Left lung (tissue), 10 donors: ENCODE results near the gene SYCP3. TPM values are rescaled to one million over a fixed set of nuclear protein-coding genes. Genes with fewer than 3 reads are reported as not detected.

Experiments
- ATAC-seq: fragments of 200-7000 bp; cut with Tn5 transposase; one replicate; pipeline ENCODE4 v1.9.1; 2020; ENCODE audit warnings: moderate library complexity
- DNase-seq, 4 donors: peaks; one replicate each; pipeline ENCODE4 v3.0.0-alpha.2; 2013 to 2020
- H3K27ac ChIP-seq, 2 donors: fragments of 200-600 bp; sonication (generic) in 1 of 2; one replicate each; pipeline versions ENCODE4 v1.5.0 to v1.8.0; 2020 to 2021
- H3K27me3 ChIP-seq, 2 donors: fragments of 200-600 bp; sonication (generic) in 1 of 2; one replicate each; pipeline versions ENCODE4 v1.5.0 to v1.8.0; 2020 to 2021
- H3K36me3 ChIP-seq, 2 donors: fragments of 200-600 bp; sonication (generic) in 1 of 2; one replicate each; pipeline versions ENCODE4 v1.5.0 to v1.8.0; 2020 to 2021
- H3K4me1 ChIP-seq, 2 donors: fragments of 200-600 bp; one replicate each; pipeline ENCODE4 v1.8.0; 2021
- H3K4me3 ChIP-seq, 2 donors: fragments of 200-600 bp; sonication (generic) in 1 of 2; one replicate each; pipeline versions ENCODE4 v1.5.0 to v1.8.0; 2020 to 2021; ENCODE audit warnings: mild to moderate bottlenecking in 1 of 2
- H3K9me3 ChIP-seq, 2 donors: fragments of 200-600 bp; sonication (generic) in 1 of 2; one replicate each; pipeline versions ENCODE4 v1.5.0 to v1.8.0; 2020 to 2021
- CTCF ChIP-seq, 2 donors: fragments of 200-600 bp; sonication (generic) in 1 of 2; IDR thresholded peaks; one replicate each; pipeline versions ENCODE4 v1.5.0 to v1.8.0; 2021; ENCODE audit warnings: antibody characterized with exemption in 2 of 2
- intact Hi-C, 2 donors: fragments of 100-400 bp; cut with DNase I; formaldehyde crosslinking; loops; one replicate each; pipeline versions ENCODE4 v1.11.2 to v1.14.2; 2022
- polyA plus RNA-seq, 6 donors: library from polyadenylated mRNA; unstranded; fragments of 120-200 nt; gene quantifications; one replicate each; pipeline ENCODE4 v1.2.1, GENCODE V29; 2013; ENCODE audit not compliant: insufficient read length in 6 of 6
- total RNA-seq, 2 donors: library from RNA; stranded (reverse); fragmentation: NEBNext Ultra II Directional; extraction: Animal tissue kit (Norgen Biotek cat#: 25700); gene quantifications; one replicate each; pipeline ENCODE4 v1.2.1, GENCODE V29; 2021
- donor health status: DM: no; HTN: yes; CAD: no.
- donor health status: DM: no; HTN: no; CAD: no.

Gene SYCP3
- total and polyA plus RNA-seq, 8 donors, result 0.23 to 2.5 (median 1.2) TPM

- Histone ChIP-seq H3K9me3 (no peaks in the 10 kb centered on the region), H3K36me3 (peaks cover 0 to 92% of the 10 kb centered on the region in 2 donors), H3K4me1 (peaks cover 0 to 9% of the 10 kb centered on the region in 2 donors), H3K4me3 (no peak overlapping the region), H3K27ac (no peak overlapping the region), H3K27me3 (no peaks in the 10 kb centered on the region)
- DNase-seq (no peak), ATAC-seq (no peak)
- intact Hi-C loops, result no loop called here
- TF ChIP-seq CTCF (IDR thresholded peaks at IDR 0.05), result no peak
Measured at GRCh38 chr12:101748907-101749306, 9.6 kb upstream of the SYCP3 start.

- ATAC-seq (peak; percentile 60), DNase-seq (no peak)
- H3K36me3 ChIP-seq, result peaks cover 0 to 90% of the 10 kb centered on the region in 2 donors
- no peak for TF ChIP-seq CTCF (IDR thresholded peaks at IDR 0.05)
- intact Hi-C loops, result no loop called here
- peaks cover 0 to 9% of the 10 kb centered on the region in 2 donors for H3K4me1 ChIP-seq
- H3K27me3 ChIP-seq, result no peaks in the 10 kb centered on the region
- no peak overlapping the region for H3K4me3 ChIP-seq
- no peak overlapping the region for H3K27ac ChIP-seq
- no peaks in the 10 kb centered on the region for H3K9me3 ChIP-seq
Measured at GRCh38 chr12:101747697-101748096, 8.4 kb upstream of the SYCP3 start.

GRCh38 chr12:101746661-101747060, 7.4 kb upstream of the SYCP3 start:
- ATAC-seq, result no peak
- no peak for DNase-seq
- no peak for TF ChIP-seq CTCF (IDR thresholded peaks at IDR 0.05)
- peaks cover 0 to 9% of the 10 kb centered on the region in 2 donors for H3K4me1 ChIP-seq
- intact Hi-C loops, result no loop called here
- no peaks in the 10 kb centered on the region for H3K27me3 ChIP-seq
- H3K27ac ChIP-seq, result no peak overlapping the region
- H3K9me3 ChIP-seq, result no peaks in the 10 kb centered on the region
- no peak overlapping the region for H3K4me3 ChIP-seq
- peaks cover 0 to 90% of the 10 kb centered on the region in 2 donors for H3K36me3 ChIP-seq

- no peak for TF ChIP-seq CTCF (IDR thresholded peaks at IDR 0.05)
- no peak overlapping the region for H3K4me3 ChIP-seq
- no peak for ATAC-seq
- peaks cover 0 to 9% of the 10 kb centered on the region in 2 donors for H3K4me1 ChIP-seq
- intact Hi-C loops, result no loop called here
- no peaks in the 10 kb centered on the region for H3K27me3 ChIP-seq
- H3K27ac ChIP-seq, result no peak overlapping the region
- H3K36me3 ChIP-seq, result peaks cover 0 to 90% of the 10 kb centered on the region in 2 donors
- H3K9me3 ChIP-seq, result no peaks in the 10 kb centered on the region
- DNase-seq, result no peak
Measured at GRCh38 chr12:101746196-101746595, 6.9 kb upstream of the SYCP3 start.

- H3K4me1 ChIP-seq, result peaks cover 0 to 9% of the 10 kb centered on the region in 2 donors
- H3K36me3 ChIP-seq, result peaks cover 0 to 90% of the 10 kb centered on the region in 2 donors
- no peaks in the 10 kb centered on the region for H3K9me3 ChIP-seq
- ATAC-seq (no peak), DNase-seq (no peak)
- H3K27ac ChIP-seq, result no peak overlapping the region
- no peak for TF ChIP-seq CTCF (IDR thresholded peaks at IDR 0.05)
- intact Hi-C loops, result no loop called here
- H3K4me3 ChIP-seq, result no peak overlapping the region
- no peaks in the 10 kb centered on the region for H3K27me3 ChIP-seq
Measured at GRCh38 chr12:101745481-101745880, 6.2 kb upstream of the SYCP3 start.
